Measurements from ENCODE around the gene ADAMTSL4. TPM values are rescaled to one million over a fixed set of nuclear protein-coding genes. Genes with fewer than 3 reads are reported as not detected.
"Not testable (repeated sequence)": the region's sequence is repeated elsewhere in the genome, so short reads cannot be mapped to it uniquely, and the experiment has no call there.

The ADAMTSL4 gene
- total and polyA plus RNA-seq, 7 donors = 7.4 to 109 (median 25.4) TPM

GRCh38 chr1:150596976-150597375, 47.8 kb downstream of the ADAMTSL4 start:
- no peak overlapping the region for H3K4me3 ChIP-seq
- 86 to 87% (median 86%) methylated on average over 3 of the region's 3 CpGs for WGBS, 3 donors
- peaks cover 0 to 5% of the 10 kb centered on the region in 2 donors for H3K36me3 ChIP-seq (ENCODE audit: insufficient read depth in 1 of 2, low read depth in 1 of 2)
- DNase-seq (no peak), ATAC-seq (no peak)
- no peaks in the 10 kb centered on the region for H3K27me3 ChIP-seq (ENCODE audit: insufficient read depth in 3 of 3, low read length in 2 of 3)
- no peaks in the 10 kb centered on the region for H3K4me1 ChIP-seq
- H3K9me3 ChIP-seq = no peaks in the 10 kb centered on the region
- intact Hi-C loops (cut with DNase I) = no loop called here
- no peak overlapping the region for H3K27ac ChIP-seq
- TF ChIP-seq CTCF (IDR thresholded peaks at IDR 0.05) = no peak

- H3K9me3 ChIP-seq; intact Hi-C loops (cut with DNase I); DNase-seq; ATAC-seq; H3K36me3 ChIP-seq (ENCODE audit: insufficient read depth in 1 of 2, low read depth in 1 of 2); H3K4me1 ChIP-seq; H3K4me3 ChIP-seq; H3K27ac ChIP-seq; H3K27me3 ChIP-seq (ENCODE audit: insufficient read depth in 3 of 3, low read length in 2 of 3): not testable (repeated sequence)
- 70 to 89% (median 74%) methylated on average over 4 of the region's 4 CpGs for WGBS, 3 donors
Observed at GRCh38 chr1:150598346-150598745, 49.1 kb downstream of the ADAMTSL4 start.

- no peak for ATAC-seq
- H3K4me1 ChIP-seq = peaks cover 9% of the 10 kb centered on the region
Observed at GRCh38 chr1:150601540-150601939, 52.3 kb downstream of the ADAMTSL4 start.

GRCh38 chr1:150602372-150602771, 53.2 kb downstream of the ADAMTSL4 start:
- DNase-seq; H3K36me3 ChIP-seq (ENCODE audit: insufficient read depth in 1 of 2, low read depth in 1 of 2); H3K27ac ChIP-seq; H3K9me3 ChIP-seq; intact Hi-C loops (cut with DNase I); H3K27me3 ChIP-seq (ENCODE audit: insufficient read depth in 3 of 3, low read length in 2 of 3); ATAC-seq; H3K4me1 ChIP-seq; H3K4me3 ChIP-seq: not testable (repeated sequence)
- 90 to 94% (median 91%) methylated on average over 11 to 12 of the region's 12 CpGs for WGBS, 3 donors

More at GRCh38 chr1:150601540-150601939, 52.3 kb downstream of the ADAMTSL4 start:
- peaks cover 0 to 5% of the 10 kb centered on the region in 2 donors for H3K36me3 ChIP-seq (ENCODE audit: insufficient read depth in 1 of 2, low read depth in 1 of 2)
- H3K4me3 ChIP-seq = no peak overlapping the region
- H3K27ac ChIP-seq = no peak overlapping the region
- H3K9me3 ChIP-seq = no peaks in the 10 kb centered on the region
- intact Hi-C loops (cut with DNase I) = no loop called here
- no peak for DNase-seq
- H3K27me3 ChIP-seq (ENCODE audit: insufficient read depth in 3 of 3, low read length in 2 of 3) = no peaks in the 10 kb centered on the region
- TF ChIP-seq CTCF (IDR thresholded peaks at IDR 0.05) = no peak

- H3K27me3 ChIP-seq (ENCODE audit: insufficient read depth in 3 of 3, low read length in 2 of 3) = no peaks in the 10 kb centered on the region
- WGBS, 3 donors = 63 to 81% (median 69%) methylated on average over 3 of the region's 3 CpGs
Observed at GRCh38 chr1:150603711-150604110, 54.5 kb downstream of the ADAMTSL4 start.

More at GRCh38 chr1:150603711-150604110, 54.5 kb downstream of the ADAMTSL4 start:
- Histone ChIP-seq H3K4me1 (peaks cover 9% of the 10 kb centered on the region), H3K4me3 (no peak overlapping the region), H3K9me3 (no peaks in the 10 kb centered on the region), H3K27ac (peak overlapping the region; percentile 65), H3K36me3 (ENCODE audit: insufficient read depth in 1 of 2, low read depth in 1 of 2) (peaks cover 0 to 5% of the 10 kb centered on the region in 2 donors)
- TF ChIP-seq CTCF (IDR thresholded peaks at IDR 0.05) = no peak
- no peak for ATAC-seq
- intact Hi-C loops (cut with DNase I) = no loop called here
- DNase-seq = no peak

Data from psoas muscle (tissue), 8 donors.